ENCODE results near the gene SMG7.

DNA sequence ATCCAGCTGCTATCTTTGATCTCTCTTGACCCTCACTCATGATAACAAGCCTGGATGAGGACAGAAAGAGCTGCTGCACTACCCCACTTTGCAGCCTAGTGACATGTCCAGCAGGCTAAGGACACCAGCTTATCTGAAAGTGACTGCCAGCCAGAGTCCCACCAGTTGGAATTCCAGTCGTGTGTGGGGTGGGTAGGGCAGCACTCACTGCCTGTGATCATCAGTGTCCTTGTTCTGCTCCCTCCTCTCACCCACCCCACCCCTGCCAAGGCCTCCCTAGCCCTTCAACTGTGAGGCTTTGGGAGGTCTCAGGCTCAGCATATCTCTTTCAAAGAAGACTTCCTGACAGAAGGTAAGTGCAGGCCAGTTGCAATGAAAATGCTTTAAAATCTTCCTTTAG, 38.6 kb upstream of the SMG7 start:
- TF ChIP-seq, protein P1, sequence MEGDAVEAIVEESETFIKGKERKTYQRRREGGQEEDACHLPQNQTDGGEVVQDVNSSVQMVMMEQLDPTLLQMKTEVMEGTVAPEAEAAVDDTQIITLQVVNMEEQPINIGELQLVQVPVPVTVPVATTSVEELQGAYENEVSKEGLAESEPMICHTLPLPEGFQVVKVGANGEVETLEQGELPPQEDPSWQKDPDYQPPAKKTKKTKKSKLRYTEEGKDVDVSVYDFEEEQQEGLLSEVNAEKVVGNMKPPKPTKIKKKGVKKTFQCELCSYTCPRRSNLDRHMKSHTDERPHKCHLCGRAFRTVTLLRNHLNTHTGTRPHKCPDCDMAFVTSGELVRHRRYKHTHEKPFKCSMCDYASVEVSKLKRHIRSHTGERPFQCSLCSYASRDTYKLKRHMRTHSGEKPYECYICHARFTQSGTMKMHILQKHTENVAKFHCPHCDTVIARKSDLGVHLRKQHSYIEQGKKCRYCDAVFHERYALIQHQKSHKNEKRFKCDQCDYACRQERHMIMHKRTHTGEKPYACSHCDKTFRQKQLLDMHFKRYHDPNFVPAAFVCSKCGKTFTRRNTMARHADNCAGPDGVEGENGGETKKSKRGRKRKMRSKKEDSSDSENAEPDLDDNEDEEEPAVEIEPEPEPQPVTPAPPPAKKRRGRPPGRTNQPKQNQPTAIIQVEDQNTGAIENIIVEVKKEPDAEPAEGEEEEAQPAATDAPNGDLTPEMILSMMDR (IDR thresholded peaks at IDR 0.05): no peak
- TF ChIP-seq POLR2A (IDR thresholded peaks at IDR 0.05): no peak
